ENCODE results near the gene SH3YL1.

DNA sequence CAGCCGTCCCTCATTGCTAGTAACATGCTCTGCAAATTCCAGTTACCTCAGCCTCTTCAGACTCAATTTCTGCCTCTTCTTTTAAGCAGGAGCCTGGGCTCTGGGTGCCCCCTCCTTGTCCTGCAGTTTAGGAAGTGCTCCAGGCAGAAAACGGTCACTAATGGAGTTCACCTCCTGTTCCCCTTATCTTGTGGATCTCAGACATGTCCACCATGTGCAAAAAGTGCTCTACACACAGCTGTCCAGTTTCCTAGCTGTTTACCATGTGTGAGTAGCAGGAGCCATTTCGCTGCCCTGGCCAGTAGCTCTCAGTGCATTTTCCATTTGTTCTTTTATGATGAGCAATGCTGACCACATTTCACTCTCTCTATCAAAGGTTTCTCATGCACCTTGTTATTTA lies 4.9 kb downstream of the SH3YL1 start:
- TF ChIP-seq POLR2AphosphoS5 (IDR thresholded peaks at IDR 0.05; ENCODE audit: borderline replicate concordance, low read depth, low read length) (no peak), EZH2 (IDR thresholded peaks at IDR 0.05) (no peak)
